ENCODE results near the gene ARHGAP35.

ARHGAP35 gene

DNA sequence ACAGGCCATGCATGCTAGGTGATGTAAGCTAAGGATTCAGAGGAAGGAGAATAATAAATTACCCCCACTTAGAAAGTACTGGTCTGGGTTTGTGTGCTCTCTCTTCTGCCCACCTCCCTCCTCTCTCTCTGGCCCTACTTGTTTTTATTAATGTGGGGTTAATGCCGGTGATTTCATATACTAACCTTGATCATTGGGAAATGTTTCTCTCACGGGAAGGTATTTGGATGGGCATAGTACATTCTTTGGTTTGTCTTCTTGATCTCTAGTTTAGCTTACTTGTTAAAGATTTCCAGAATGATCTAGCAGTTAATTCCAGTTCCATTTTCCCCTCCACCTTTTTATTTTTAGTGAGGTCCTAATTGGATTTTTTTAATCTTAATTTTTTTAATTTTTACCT is 24.6 kb downstream of the ARHGAP35 start:
- no peak overlapping the region for H3K27ac ChIP-seq
- TF ChIP-seq, protein P1, sequence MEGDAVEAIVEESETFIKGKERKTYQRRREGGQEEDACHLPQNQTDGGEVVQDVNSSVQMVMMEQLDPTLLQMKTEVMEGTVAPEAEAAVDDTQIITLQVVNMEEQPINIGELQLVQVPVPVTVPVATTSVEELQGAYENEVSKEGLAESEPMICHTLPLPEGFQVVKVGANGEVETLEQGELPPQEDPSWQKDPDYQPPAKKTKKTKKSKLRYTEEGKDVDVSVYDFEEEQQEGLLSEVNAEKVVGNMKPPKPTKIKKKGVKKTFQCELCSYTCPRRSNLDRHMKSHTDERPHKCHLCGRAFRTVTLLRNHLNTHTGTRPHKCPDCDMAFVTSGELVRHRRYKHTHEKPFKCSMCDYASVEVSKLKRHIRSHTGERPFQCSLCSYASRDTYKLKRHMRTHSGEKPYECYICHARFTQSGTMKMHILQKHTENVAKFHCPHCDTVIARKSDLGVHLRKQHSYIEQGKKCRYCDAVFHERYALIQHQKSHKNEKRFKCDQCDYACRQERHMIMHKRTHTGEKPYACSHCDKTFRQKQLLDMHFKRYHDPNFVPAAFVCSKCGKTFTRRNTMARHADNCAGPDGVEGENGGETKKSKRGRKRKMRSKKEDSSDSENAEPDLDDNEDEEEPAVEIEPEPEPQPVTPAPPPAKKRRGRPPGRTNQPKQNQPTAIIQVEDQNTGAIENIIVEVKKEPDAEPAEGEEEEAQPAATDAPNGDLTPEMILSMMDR (IDR thresholded peaks at IDR 0.05) = no peak
- DNase-seq (ENCODE audit: low spot score) = no peak
- H3K4me3 ChIP-seq = no peak overlapping the region

DNA sequence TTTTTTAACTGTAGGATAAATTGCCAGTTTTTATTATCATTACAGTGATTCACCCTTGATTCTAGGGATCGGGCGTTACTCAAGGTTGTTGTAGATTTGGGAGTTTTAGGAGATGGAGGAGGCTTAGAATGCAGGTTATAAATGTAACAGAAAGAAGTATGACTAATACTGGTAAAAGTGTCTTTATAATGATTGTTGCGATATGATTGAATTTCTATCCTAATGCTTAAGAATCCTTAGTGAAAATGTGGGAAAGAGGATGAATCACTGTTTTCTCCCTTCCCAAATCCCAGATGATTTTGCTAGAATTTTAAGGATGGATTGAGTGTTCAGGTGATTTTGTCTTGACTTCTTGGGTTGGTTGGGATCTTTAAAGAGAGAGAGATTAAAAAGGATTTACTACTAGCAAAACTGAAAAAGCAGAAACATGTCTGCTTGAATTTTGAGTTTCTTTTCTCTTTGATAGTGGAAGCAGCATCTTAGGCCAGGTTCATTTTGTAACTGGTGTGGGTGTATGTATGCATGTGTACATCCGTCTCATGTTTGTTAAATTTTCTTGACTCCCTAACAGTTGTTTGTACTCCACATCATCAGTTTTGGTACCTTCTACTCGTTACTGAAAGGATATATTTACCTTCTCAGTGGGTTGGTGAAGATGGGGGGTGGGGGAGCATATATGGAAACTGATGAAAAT is 25.9 kb downstream of the ARHGAP35 start:
- no peak for DNase-seq (ENCODE audit: low spot score)
- no peak overlapping the region for H3K27ac ChIP-seq
- TF ChIP-seq, protein P1 (IDR thresholded peaks at IDR 0.05) = no peak
- no peak overlapping the region for H3K4me3 ChIP-seq

DNA sequence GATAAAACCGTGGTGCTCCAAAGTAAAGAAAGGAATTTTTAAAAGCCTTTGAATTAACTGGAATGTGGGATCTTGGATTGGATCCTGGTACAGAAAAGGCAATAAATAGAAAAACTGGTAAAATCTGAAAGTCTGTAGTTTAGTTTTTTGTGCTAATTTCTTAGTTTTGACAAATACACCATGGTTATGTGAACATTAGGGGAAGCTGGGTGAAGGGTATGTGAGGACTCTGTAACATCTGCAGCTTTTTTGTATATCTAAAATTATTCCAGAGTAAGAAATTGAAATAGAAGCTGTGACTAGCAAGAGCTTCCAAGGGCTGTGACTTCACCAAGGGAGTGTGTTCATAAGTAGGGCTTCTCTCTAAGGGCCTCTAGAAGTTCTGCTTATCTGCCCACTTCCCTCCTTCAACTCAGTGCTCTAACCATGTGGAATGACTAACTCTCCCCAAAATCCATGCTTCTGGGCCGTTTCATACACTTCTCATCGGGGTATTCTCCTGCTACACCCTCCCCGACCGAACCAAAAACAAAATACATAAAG is 26.5 kb downstream of the ARHGAP35 start:
- TF ChIP-seq, protein P1 (IDR thresholded peaks at IDR 0.05) = no peak
- H3K4me3 ChIP-seq = no peak overlapping the region
- no peak for DNase-seq (ENCODE audit: low spot score)
- no peak overlapping the region for H3K27ac ChIP-seq

DNA sequence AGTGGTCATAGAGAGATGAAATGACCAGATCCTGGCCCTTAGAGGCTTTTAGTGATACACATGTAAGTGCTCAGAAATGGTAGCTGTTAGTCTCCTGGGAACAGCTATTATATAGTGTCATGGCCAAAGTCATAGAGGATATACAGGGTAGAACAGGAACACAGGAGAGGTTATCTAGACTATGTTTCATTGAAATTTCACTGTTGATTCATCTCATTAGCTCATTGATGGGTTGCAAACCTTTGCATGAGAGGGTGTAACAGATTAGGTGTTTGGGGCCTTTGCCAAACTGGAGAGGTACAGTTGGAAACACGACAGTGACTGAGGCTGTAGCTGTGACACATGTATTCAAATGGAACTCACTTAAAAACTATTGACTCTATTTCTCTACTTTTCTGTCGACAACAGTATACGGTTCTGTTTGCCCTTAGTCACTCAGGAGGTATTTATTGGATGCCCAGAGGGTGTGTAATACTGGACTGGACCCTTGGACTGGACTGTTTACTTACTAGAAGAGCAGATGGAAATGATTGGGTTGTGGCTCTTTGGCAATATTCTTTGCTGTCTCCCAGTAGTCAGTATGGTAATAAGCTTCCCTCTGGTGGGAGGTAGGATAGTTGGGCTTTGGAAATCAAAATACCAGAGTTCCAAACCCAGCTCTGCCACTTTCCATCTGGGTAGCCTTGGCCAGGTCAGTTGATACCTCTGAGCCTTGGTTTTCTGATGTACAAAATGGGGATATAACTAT is 29.8 kb downstream of the ARHGAP35 start:
- Histone ChIP-seq H3K27ac (no peak overlapping the region), H3K4me3 (no peak overlapping the region)
- TF ChIP-seq, protein P1 (IDR thresholded peaks at IDR 0.05) = no peak
- DNase-seq (ENCODE audit: low spot score) = no peak

DNA sequence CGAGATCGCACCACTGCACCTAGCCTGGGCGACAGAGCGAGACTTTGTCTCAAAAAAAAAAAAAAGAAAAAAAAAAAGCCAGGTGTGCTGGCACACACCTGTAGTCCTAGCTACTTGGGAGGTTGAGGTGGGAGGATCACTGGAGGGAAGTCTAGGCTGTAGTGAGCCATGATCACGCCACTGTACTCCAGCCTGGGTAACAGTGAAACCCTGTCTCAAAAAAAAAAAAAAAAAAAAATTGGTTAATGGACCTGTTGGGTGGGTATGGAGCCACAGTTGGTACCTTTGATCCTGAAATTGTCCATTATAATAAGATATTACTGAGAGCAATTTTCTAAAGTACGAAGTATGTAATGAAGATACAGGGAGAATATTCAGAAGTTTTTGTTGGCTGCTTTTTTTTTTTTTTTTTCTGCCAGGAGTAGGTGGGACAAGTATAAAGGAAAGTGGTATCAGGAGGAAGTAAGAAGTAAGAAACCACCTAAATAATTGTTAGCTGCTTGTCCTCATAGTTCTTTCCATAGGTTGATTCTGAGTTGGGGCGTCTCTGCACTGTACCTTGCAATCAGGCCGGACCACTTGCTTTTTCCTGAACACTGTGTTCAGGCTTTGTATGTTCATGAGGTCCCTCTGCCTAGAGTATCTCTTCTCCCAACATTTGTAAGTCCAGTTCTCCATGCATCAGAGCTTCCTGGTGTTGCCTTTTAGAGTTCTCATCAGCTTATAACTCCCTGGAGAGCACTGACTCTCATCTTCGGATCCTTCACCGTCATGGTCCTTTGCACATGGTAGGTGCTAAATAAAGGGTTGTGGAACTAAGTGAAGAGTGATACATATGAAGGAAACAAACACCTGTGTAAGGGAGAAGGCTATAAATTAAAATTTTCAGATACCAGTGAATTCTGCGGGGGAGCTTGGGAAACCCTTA is 31.7 kb downstream of the ARHGAP35 start:
- no peak overlapping the region for H3K4me3 ChIP-seq
- TF ChIP-seq, protein P1 (IDR thresholded peaks at IDR 0.05) = no peak
- no peak overlapping the region for H3K27ac ChIP-seq
- no peak for DNase-seq (ENCODE audit: low spot score)

DNA sequence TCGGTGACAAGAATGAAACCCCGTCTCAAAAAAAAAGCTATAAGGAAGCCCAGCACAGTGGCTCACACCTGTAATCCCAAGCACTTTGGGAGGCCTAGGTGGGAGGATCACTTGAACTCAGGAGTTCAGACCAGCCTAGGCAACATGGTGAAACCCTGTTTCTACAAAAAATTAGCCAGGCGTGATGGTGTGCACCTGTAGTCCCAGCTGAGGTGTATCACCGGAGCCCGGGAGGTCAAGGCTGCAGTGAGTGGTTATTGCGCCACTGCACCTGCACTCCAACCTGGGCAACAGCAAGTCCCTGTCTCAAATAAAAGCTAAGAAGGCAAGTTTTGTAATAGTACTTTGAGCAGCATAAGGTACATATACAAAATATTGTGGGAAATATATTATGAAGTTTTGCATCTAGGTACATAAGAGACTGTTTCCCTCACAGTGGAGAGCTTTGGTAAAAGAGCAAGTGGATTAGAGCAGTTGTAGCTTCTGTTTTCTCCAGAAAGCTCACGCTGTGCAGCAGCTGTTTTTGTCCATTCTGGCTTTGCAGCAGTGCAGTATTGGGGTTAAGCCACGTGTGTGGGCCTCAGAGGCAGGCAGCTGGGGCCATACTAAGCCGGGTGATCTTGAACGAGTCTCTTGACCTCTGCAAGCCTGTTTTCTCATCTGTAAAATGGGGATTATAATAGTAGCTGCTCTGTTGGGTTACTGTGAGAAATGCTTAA is 35.4 kb downstream of the ARHGAP35 start:
- TF ChIP-seq, protein P1 (IDR thresholded peaks at IDR 0.05) = no peak
- no peak overlapping the region for H3K4me3 ChIP-seq
- DNase-seq (ENCODE audit: low spot score) = no peak
- no peak overlapping the region for H3K27ac ChIP-seq

Measured in coronary artery (tissue), 2 donors.